GM12892 (cell line): Measurements from ENCODE around the gene ARL3.
"Not testable (repeated sequence)": the region's sequence is repeated elsewhere in the genome, so short reads cannot be mapped to it uniquely, and the experiment has no call there.

Experiments
- POLR2A ChIP-seq: IDR thresholded peaks from 2 replicates; pipeline ENCODE4 v1.6.1; 2011; ENCODE audit warnings: low read depth, low read length, control low read depth
- POLR2AphosphoS5 ChIP-seq: IDR thresholded peaks from 2 replicates; pipeline ENCODE4 v1.6.1; 2011; ENCODE audit warnings: low read depth, low read length, control low read depth
- TAF1 ChIP-seq: IDR thresholded peaks from 2 replicates; pipeline ENCODE4 v1.6.1; 2011; ENCODE audit warnings: low read depth, mild to moderate bottlenecking, control low read depth, low read length, borderline replicate concordance

- TF ChIP-seq TAF1, POLR2A, POLR2AphosphoS5: not testable (repeated sequence)
Measured at GRCh38 chr10:102695401-102695800, 18.8 kb downstream of the ARL3 start.
